K562 (cell line): ENCODE results near the gene RTL10. TPM values are rescaled to one million over a fixed set of nuclear protein-coding genes. Genes with fewer than 3 reads are reported as not detected.
A peak's percentile ranks its signal among the peaks of the same experiment; 100 is the strongest.

ENCODE experiments used
- AFF1 ChIP-seq, 2 experiments: fragments of 450-650 bp; IDR thresholded peaks; 2 replicates each; pipeline ENCODE4 v1.6.1; 2018; ENCODE audit warnings: mild to moderate bottlenecking in 2 of 2, low read depth in 1 of 2; ENCODE audit not compliant: partially characterized antibody in 2 of 2
- ARNT ChIP-seq, 2 experiments: fragments of 450-650 bp; IDR thresholded peaks; 2 replicates each; pipeline ENCODE4 v1.6.1; 2016; ENCODE audit warnings: mild to moderate bottlenecking in 1 of 2
- CBFA2T3 ChIP-seq: fragments of 450-650 bp; IDR thresholded peaks from 2 replicates; pipeline ENCODE4 v1.6.1; 2017
- ELK3 ChIP-seq: fragments of 450-650 bp; formaldehyde crosslinking; IDR thresholded peaks from 2 replicates; pipeline ENCODE4 v1.4.0; 2020; ENCODE audit warnings: mild to moderate bottlenecking
- LARP7 ChIP-seq: fragments of 450-650 bp; IDR thresholded peaks from 2 replicates; pipeline ENCODE4 v1.6.1; 2016
- NKRF ChIP-seq: fragments of 450-650 bp; IDR thresholded peaks from 2 replicates; pipeline ENCODE4 v1.6.1; 2016; ENCODE audit warnings: borderline replicate concordance
- SNIP1 ChIP-seq: fragments of 450-650 bp; IDR thresholded peaks from 2 replicates; pipeline ENCODE4 v1.7.1; 2017; ENCODE audit warnings: low read depth, mild to moderate bottlenecking
- TRIM24 ChIP-seq, 2 experiments: fragments of 450-650 bp; IDR thresholded peaks; 2 replicates each; pipeline ENCODE4 v1.6.1; 2016
- ZC3H11A ChIP-seq: IDR thresholded peaks from 2 replicates; pipeline ENCODE4 v1.6.1; 2012; ENCODE audit warnings: low read depth, low read length, improper control_type of control experiment
- ZNF398 ChIP-seq: fragments of 250-450 bp; sonication (Bioruptor Pico); IDR thresholded peaks from 2 replicates; pipeline ENCODE4 v1.8.0; 2021; ENCODE audit warnings: moderate library complexity, mild to moderate bottlenecking, inconsistent platforms
- ZNF717 ChIP-seq: fragments of 250-450 bp; sonication (Bioruptor Pico); IDR thresholded peaks from 2 replicates; pipeline ENCODE4 v1.5.0; 2021
- ZNF764 ChIP-seq: fragments of 250-450 bp; sonication (Bioruptor Pico); IDR thresholded peaks from 2 replicates; pipeline ENCODE4 v1.4.0; 2020; ENCODE audit warnings: low read depth, mild to moderate bottlenecking, moderate library complexity
- ZSCAN32 ChIP-seq: fragments of 450-650 bp; formaldehyde crosslinking; IDR thresholded peaks from 2 replicates; pipeline ENCODE4 v1.4.0; 2020; ENCODE audit warnings: mild to moderate bottlenecking, moderate library complexity
- polyA plus RNA-seq, 8 experiments: library from polyadenylated mRNA; depleted of rRNA in 4 of 8; stranded (reverse) in 5 of 8; unstranded in 3 of 8; fragments of >200 nt; fragmentation: Nextera tagmentation in 2 of 8; fragmentation: Illumina TruSeq in 1 of 8; extraction: Ambion mirVana in 2 of 8; extraction: Trizol in 1 of 8; gene quantifications; 2 replicates each; pipeline versions ENCODE4 v1.2.1 to v1.2.3, GENCODE V29; 2011 to 2014; ENCODE audit warnings: inconsistent platforms in 1 of 8, missing spikeins in 1 of 8
- total RNA-seq, 7 experiments: library from RNA; depleted of rRNA in 6 of 7; stranded (reverse); fragments of >200 nt in 6 of 7; fragmentation: Illumina TruSeq in 2 of 7; extraction: Trizol in 2 of 7; gene quantifications; 2 replicates each; pipeline versions ENCODE4 v1.2.1 to v1.2.3, GENCODE V29; 2011 to 2021; ENCODE audit warnings: low replicate concordance in 1 of 7
- TF ChIP-seq, protein P1 (sequence below), 2 experiments: fragments of 200-800 bp in 1 of 2; sonication (Bioruptor generic) in 1 of 2; sonication (generic) in 1 of 2; formaldehyde crosslinking in 1 of 2; IDR thresholded peaks in 1 of 2; conservative IDR thresholded peaks in 1 of 2; 2 replicates each; pipeline versions ENCODE4 v1.5.0 to v1.6.1; 2016 to 2020; ENCODE audit warnings: missing compliant biosample characterization in 1 of 2, missing genetic modification characterization in 1 of 2, missing genetic modification reagents in 1 of 2
- TF ChIP-seq, protein P2 (sequence below): sonication (generic); formaldehyde crosslinking; IDR thresholded peaks from 2 replicates; pipeline ENCODE4 v1.9.0; 2022; ENCODE audit warnings: mild to moderate bottlenecking, missing genetic modification reagents

The RTL10 gene
- total and polyA plus RNA-seq, 9 of the 15 experiments (the other 6 are each of a cell fraction or from before 2014, with no cell fraction given): 19.8 to 75.5 (median 32.5) TPM

- TF ChIP-seq ZNF764 (no peak), AFF1 (IDR thresholded peaks at IDR 0.05; ENCODE audit: low read depth in 1 of 2, partially characterized antibody in 2 of 2) (no peak), SNIP1 (peak; percentile 46; the same call in 1 of the 2 replicates), NKRF (no peak), TRIM24 (IDR thresholded peaks at IDR 0.05) (no peak; a peak in 1 of 4 replicates), CBFA2T3 (no peak), ARNT (IDR thresholded peaks at IDR 0.05) (peak in 1 of 2 experiments; percentile 72; a peak in 1 of 4 replicates), ELK3 (CRISPR knock-in tag) (no peak), LARP7 (peak; percentile 95), ZNF398 (CRISPR knock-in tag) (no peak), ZNF717 (CRISPR knock-in tag) (no peak), ZSCAN32 (CRISPR knock-in tag) (no peak), ZC3H11A (no peak)
- TF ChIP-seq, protein P1, sequence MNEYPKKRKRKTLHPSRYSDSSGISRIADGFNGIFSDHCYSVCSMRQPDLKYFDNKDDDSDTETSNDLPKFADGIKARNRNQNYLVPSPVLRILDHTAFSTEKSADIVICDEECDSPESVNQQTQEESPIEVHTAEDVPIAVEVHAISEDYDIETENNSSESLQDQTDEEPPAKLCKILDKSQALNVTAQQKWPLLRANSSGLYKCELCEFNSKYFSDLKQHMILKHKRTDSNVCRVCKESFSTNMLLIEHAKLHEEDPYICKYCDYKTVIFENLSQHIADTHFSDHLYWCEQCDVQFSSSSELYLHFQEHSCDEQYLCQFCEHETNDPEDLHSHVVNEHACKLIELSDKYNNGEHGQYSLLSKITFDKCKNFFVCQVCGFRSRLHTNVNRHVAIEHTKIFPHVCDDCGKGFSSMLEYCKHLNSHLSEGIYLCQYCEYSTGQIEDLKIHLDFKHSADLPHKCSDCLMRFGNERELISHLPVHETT (CRISPR knock-in tag; conservative IDR thresholded peaks at IDR 0.05 in 1 of 2, IDR thresholded peaks at IDR 0.05 in 1 of 2): no peak
- TF ChIP-seq, protein P2, sequence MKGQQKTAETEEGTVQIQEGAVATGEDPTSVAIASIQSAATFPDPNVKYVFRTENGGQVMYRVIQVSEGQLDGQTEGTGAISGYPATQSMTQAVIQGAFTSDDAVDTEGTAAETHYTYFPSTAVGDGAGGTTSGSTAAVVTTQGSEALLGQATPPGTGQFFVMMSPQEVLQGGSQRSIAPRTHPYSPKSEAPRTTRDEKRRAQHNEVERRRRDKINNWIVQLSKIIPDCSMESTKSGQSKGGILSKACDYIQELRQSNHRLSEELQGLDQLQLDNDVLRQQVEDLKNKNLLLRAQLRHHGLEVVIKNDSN (CRISPR knock-in tag): no peak
Observed at GRCh38 chr22:19834599-19834998, 20.1 kb downstream of the RTL10 start (continued).
